HG02610 (cell line): ENCODE data around the gene INAFM2.

ENCODE experiments used
- ATAC-seq: cut with Tn5 transposase; IDR thresholded peaks from one replicate; pipeline ENCODE4 v1.9.1; 2021; ENCODE audit warnings: mild to moderate bottlenecking, moderate library complexity; ENCODE audit not compliant: unreplicated experiment

Gene INAFM2

DNA sequence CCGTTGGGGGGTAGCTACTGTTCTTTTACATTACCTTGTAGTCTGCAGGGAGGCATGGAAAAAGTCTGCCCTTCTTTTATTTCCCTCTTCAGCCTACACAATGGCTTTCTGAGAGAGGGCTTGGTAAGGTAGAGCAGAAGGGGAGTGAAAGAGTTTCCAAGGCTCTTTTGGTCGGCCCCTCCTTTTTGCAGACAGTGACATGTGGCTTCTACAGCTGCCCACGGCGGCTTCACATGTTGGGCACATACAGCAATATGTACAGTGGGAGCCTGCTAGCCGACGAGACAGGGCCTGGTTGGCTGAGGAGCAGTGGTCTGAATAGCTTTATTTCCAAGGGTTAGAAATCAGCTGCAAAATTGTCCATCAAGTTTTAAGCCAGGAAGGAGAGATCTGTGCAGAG lies 4.0 kb downstream of the INAFM2 start:
- ATAC-seq = no peak

DNA sequence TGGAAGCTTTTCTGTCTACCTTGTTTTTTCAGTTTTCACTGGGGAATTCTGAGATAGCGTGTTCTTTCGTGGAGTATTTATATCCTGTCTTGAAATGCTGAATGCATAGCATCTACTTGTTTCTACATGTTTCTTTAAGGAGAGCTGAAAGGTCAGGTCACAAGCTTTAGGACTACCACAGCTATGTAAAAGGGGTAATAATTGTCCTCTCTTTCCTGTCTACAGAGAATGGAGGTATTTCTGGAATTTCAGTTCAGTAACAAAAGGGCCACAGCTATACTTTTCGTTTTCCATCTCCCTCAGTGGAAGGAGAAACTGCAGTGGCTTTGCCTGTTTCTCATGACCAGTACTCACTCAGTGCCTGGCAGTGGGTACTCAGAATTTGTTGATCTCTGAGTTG lies 4.7 kb downstream of the INAFM2 start:
- no peak for ATAC-seq

DNA sequence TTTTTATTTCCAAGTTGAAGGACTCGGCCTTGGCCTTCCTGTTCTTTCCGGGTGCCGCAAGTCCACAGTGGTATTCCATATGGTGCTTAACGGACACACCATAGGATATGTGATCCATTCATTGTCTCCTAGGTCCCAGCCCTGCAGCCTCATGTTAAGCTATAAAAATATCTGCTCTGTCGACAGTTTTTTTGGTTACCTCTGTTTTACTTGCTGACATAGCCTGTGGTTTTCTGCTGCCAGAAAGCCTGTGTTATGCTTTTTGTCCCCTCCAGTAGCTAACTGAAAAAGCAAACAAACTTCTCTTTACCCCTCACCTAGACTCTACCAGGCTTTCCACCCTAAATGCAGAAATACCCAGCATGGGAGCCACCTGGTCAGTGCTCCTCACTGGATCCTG lies 5.3 kb downstream of the INAFM2 start:
- no peak for ATAC-seq

DNA sequence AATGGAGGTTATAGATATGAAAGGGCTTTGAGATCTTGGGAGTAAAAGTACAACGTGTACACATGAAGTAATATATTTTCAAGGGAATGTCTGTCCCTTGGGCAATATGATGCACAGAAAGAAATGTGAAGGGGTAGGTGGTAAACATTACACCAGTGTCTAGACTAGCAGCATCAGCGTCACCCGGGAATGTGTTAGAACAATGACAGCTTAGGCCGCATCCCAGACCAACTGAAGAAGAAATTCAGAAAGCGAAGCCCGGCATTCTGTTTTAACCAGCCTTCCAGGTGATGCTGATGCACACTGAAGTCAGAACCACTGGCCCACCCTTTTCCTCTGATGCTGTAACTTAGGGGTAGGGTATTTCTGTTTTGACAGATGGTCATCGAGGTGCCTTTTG lies 6.3 kb downstream of the INAFM2 start:
- no peak for ATAC-seq

DNA sequence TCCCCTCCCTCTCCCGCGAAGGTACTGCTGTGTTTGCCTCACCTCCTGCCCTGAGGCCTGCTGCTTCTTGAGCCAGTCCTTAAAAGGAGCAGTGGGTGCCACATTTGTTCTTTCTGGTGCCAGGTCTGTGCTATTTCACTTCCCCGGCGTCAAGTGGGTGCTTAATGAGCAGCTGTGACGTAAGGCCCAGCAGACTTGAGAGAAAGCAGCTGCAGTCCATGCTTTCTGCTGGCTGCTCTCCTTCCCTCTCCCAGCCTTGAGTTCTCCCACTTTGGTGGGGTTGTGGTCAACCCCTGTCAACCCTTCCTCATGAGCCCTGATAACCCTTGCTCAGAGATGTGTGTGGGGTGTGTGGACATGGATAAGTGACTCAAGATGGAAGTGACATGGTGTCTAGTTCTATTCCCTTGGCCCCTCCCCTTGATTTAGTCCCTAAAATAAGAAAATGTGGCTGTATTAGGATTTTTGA lies 6.9 kb downstream of the INAFM2 start:
- no peak for ATAC-seq

DNA sequence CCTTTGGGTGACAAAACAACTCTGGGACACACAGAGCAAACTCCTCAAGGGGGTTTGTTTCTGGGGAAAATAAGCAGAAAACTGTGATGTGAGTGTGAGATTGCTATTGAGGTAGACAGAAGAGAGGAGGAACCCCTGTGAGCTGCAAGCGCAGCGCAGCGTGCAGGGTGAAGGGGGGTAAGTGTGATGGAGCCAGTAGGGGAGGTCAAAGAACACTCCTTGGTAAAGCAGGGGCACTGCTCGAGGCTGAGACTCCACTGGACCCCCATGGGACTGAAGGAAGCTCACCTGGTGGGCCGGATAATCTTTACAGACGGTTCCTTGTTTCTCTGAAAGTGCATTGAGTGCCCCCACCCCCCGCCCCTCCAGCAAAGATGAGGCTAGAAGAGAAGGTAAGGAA lies 7.5 kb downstream of the INAFM2 start:
- no peak for ATAC-seq

DNA sequence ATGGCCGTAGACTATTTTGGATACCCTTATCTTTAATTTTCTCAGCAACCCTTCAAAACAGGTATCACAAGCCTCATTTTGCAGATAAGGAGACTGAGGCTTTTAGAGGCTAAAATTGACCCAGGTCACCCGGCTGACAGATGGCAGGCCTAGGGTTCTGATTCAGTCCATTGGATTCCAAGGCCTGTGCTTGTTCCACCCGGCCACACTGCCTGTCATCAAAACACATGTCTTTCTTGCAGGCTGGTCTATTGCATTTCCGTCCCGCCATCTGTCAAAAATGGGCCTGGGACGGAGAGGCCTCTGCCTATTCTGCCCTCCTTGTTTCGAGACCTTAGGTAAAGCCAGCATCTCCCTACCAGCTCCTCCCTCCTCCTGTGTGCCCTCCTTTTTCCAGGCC lies 8.1 kb downstream of the INAFM2 start:
- no peak for ATAC-seq

DNA sequence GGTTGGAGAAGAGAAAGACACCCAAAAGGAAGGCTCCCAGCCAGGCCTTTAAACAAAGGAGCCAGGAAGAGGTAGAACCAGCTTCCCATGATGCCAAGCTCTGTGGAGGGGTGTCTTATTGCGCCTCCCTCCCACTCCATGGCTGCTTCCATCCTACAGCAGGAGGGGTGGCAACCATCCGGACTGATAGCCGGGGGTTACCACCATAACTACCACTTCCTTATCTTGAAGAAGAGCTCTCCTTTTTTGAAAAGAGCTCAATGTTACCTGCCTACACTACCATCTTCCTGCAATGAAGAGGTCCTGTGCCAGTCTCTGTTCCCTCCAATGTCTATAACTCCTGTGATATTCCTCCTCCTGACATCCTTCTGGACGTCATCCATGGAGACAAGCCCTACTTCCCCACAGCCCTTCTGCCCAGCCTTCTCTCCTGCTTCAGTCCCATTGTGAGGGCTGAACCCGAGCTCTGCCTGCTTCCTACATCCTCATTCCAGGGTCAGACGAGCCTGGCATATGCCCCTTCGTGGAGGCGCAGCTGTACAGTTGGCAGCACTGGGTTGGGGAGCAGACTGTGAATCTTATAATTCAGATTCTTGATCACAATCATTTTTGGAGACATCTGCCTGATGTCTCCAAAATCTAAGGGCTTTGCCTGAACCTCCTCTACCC lies 8.8 kb downstream of the INAFM2 start:
- ATAC-seq = no peak

DNA sequence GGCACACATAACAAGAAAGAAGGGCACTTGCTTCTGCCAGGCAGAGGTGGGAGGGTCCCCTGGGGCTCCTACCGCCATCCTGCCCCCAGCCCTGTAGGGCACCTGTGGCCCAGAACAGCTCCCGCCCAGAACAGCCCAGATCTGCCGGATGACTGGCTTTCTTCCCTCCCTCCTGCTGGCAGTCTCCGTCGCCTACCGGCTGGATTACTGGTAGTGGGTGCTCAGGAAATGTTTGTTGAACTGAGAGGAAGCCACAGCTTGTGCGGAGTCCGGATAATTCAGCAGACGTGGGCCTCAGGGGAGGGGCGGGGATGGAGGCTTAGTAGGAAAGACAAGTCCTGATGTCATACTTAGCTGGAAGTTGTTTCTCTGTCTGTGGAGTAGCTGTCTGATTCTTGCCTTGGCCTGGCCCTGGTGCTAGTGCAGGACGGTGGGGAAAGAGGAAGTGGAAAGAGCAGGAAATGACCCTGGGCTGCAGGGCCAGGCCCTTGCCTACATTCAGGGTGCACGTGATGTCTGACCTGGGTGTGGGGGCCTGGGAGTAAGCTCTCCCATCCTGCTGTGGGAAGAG lies 10.5 kb downstream of the INAFM2 start:
- ATAC-seq = peak; percentile 37

DNA sequence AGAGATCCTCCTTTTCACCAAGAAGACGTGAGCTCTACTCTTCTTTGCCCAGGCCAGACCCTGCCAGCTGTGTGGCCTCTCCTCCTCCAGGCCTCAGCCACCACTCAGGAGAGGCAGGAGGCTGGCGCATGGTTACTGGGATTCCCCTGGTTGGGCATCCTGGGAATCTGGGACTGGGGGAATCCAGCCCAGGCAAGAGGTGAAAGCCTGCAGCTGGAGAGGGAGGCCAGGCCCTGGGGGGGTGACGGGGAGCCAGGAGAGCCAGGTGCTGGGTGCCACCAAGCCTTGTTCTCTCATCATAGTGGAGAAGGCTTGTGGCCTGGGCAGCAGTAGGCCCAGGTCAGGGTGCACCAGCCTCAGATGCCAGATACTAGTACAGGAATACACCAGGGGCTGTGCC lies 11.0 kb downstream of the INAFM2 start:
- ATAC-seq = no peak

DNA sequence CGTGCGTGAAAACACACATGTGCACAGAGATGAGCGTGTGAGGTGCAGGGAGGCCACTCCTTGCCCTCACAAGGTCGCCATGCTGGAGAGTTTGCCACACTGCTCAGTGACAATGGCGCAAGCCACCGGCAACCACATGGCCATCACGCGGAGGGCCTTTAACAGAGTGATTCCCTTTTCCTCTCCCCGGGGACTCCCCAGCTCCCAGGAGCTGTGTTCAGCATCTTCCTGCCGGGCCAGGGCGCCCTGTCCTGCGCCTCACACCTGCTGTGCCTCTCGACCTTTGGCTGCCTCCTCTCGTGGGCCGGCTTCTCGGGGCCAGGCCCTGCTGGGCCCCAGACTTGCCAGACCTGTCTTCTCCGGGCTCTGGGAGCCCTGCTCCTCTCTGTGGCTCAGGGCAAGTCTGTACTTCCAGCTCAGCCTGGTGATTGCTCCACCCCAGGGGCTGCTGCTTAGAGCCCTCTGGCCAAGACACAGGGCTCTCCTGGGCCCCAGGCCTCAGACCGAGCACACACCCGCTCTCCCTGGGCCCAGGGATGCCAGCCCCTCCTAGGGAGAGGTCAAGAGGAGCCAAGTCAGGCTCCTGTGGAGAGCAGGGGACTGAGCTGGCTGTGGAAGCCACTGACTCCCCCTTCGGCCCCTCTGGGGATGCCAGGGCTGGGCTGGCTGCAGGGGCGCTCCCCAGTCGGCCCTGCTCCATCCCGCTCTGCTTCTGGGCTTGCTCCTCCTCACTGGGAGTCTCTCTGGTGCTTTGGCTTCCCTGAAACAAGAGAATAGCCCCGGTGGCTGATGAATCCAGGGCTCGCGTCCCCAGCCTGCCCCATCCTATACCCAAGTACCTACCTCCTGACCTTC lies 11.7 kb downstream of the INAFM2 start:
- ATAC-seq = no peak

DNA sequence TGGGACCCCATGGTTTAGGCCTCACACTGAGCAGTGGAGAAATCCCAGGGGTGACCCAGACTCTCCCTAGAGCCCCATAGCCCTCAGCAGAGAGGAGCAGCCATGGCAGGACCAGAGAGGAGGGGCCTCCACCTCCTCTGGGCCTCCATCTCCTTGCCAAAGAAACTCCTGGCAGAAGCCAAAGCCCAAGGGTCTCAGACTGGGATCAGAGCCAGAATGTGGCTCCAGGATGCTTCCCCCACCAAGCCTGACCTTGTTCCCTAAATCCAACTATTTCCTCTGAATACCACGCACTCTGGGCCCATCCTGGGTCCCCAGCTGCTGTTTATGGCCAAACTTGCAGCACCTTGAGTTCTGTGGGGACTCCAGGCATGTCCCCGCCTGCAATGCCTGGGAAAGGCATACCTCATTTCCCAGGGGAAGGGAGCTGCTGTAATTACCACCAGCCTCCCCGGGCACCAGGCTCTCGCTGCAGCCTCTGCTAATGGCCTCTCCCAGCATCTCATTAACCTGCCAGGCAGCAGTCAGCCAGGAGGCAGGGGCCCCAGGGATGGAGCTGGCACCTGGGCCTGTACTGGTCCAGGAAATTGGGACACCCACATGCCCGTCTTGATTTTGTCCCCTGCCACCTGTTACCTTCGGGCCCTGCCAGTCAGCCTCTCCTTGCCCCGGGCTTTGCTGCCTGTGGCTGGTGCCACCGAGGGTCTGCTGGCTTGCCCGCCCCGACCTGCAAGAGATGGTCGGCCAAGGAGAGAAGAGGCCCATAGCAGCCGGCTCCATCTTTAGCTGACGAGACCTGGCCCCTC lies 12.6 kb downstream of the INAFM2 start:
- no peak for ATAC-seq

DNA sequence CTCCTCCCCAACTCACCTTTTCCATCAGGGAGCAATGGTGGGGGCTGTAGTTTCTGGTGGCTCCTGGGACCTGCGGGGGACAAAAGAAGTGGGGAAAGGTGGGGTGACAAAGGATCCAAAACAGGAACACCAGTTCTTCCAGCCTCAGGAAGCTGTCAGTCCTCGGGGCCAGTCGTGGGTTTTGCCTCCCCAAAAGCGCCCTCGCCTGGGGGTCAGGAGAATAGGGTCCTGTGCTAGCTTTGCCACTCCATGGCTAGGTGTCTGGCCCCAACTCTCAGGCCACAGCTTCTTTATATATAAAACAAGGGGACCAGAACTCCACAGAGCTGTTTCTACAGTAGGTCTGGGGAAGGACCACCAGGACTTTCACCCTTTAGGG lies 13.2 kb downstream of the INAFM2 start:
- ATAC-seq = no peak

DNA sequence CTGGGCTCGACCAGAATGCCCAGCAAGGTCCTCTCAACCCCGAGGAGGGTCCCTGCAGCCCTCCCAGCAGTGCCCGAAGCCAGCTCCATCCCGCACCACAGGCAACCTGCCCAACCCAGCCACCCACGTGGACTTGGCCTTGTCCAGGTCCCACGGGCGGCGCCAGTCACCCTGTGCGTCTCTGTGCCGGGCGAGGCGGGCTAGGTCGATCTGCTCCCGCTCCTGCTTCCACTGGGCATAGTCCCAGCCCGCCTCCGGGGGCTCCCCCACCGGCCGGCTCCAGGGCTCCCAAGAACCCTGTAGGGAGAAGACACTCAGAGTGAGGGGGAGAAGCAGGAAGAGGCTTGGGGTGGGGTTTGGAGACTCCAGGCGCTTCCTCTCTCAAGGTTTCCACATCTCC lies 14.1 kb downstream of the INAFM2 start:
- no peak for ATAC-seq

DNA sequence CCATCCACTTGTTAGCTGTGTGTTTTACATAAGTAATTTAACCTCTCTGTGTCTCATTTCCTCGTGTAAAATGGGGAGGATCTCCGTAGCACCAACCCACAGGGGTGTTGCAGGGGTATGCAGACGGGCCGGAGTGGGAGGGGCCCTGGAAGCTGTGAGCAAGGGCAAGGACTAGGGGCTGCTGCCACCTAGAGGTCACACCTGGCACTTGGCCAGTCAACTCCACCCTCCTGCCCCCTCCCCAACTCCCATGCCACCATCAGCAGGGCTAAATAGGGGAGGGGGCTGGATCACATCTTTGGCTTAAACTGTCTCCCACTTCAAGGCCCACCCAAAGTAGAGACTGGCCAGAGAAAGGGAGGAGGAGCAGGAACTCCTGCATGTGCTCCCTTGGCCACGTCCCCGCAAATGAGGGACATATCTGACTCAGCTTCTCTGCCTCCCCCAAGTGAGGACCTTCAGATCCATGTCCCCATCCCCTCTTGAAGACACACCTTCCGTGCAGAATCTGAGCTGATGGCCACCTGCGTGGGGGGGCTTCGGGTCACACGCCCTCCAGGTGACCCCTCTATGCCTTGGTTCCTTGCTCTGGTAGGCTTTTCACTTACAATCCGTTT lies 14.7 kb downstream of the INAFM2 start:
- ATAC-seq = peak; percentile 68

DNA sequence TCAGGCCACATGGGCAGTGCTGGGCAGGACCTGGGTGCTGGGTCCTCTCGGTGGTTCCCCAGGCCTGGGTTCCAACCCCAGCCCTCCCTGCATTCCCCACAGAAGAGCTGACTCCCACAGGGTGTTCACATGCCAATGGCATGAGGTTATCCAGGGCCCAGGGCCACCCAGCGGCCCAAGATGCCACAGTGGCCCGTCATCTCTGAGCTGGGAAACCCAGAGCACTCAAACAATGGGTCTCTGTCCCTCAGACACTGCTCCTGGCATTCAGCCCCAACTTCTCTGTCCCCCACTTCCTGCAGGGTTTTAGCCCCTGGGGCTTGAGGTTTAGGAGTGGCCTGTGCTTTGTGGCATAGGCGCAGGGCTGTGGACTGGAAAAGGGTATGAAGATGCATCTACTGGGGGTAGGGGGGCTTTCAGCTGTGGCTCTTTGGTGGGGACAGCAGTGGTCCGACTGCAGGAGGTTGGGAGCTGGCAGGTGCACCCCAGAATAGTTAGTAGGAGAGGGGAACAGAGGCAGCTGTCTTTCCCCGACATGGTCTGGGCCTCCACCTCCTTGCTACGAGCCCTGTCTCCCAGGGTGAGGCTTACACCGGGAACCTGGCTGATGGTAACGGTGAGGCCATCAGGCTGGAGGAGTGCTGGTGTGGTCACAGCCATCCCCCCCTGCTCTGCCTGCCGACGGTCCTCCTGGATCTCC lies 15.6 kb downstream of the INAFM2 start:
- ATAC-seq = no peak

DNA sequence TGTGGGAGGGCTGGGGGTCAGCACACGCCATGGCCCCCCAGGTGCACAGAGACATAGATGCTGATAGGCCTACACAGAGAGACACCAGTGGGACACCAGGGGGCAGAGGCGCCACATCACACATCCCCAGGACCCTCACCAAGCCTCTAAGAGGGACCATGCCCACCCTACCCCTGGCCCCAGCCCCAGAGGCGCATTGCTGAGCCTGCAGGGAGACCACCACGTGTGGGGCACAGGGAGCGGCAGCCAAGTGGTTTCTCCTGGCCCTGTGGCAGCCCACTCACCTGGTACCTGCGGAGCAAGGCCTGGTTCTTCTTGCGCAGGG lies 16.1 kb downstream of the INAFM2 start:
- ATAC-seq = no peak

DNA sequence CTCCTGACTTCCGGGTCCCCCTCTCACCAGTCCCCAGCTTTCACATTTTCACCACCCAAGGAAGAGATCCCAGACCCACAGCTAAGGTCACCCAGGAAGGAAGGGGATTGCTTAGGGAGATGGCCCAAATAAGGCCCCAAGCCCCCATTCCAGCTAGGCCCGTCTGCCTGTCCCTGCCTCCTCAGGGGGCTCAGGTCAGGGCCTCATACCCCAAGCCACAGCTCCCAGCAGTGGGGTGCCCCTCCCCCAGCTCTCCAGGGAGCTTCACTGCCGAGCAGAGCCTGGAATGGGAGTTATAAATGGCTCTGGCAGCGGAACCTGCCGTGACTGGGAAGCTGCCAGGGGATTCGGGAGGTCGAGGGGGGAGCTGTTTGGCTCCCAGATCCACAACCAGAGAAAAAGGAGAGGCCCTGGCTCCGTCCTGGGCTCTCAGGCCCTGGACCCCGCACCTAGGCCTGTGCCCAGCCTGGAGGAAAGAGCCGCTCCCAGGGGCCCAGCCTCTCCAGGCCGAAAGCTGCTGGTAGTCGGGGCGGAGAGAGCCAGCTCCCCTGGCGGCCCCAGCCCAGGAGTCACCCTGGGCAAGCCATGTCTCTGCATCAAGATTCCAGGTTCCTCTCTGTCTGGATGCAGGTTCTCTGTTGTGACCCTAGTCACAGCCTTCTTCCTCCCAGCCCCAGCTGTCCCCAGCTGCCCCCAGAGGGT lies 16.7 kb downstream of the INAFM2 start:
- ATAC-seq = no peak

DNA sequence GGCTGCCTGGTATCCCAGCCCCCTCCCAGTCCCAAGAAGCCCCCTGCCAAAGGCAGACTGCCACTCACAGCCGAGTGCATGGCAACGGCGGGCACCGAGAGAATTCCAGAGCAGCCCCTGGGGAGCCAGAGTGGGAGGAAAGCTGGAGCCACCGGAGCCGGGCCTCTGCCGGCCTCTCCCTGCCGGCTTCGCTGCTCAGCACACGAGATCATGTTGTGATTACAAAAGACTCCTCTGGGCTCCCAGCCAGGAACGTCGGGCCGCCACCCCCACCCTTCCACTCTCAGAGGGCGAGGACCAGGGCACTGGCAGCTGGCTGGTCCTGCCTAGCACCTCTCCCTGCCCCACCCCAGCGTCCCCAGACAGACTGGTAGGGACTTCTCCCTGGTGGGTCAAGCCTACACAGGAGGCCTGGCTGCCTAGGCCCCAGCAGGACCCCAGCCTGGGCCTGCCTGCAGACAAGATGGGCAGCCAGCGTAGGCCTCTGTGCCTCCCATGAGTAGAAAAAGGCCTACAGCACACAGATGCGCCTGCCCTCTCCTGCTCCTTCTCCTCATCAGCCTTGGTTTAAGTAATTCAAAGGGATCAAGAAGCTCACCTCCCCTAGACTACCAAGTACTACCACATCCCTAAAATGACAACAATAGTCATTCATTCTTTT lies 17.4 kb downstream of the INAFM2 start, which contains the start of gene CCDC9B:
Gene CCDC9B (minus strand): TSS at position 200 of the 661 bp plus-strand sequence. CDS start 120 bp downstream, at position 80.
- no peak for ATAC-seq
